H1 (cell line): ENCODE results near the gene HDHD3. TPM values are rescaled to one million over a fixed set of nuclear protein-coding genes. Genes with fewer than 3 reads are reported as not detected.
"Not testable (repeated sequence)": the region's sequence is repeated elsewhere in the genome, so short reads cannot be mapped to it uniquely, and the experiment has no call there.

Experiments used
- CTCF ChIA-PET: fragments of 300-600 bp; sonication (Branson Sonifier 250); formaldehyde crosslinking; loops from one replicate; lab custom pipeline; 2021; ENCODE audit not compliant: partially characterized antibody; lab: Charles Lee
- POLR2A ChIA-PET: fragments of 300-600 bp; sonication (Branson Sonifier 250); formaldehyde crosslinking; loops from one replicate; lab custom pipeline; 2021; ENCODE audit warnings: inconsistent platforms; ENCODE audit not compliant: partially characterized antibody; lab: Charles Lee
- DNase-seq, 2 experiments: peaks; one replicate each; pipeline versions ENCODE4 v3.0.0 to v3.0.0-alpha.2; 2010 to 2022; ENCODE audit warnings: low spot score in 2 of 2, low read depth in 1 of 2, mixed read lengths in 1 of 2
- FAIRE-seq: peaks from 2 replicates; lab custom pipeline; 2011; peaks lifted over from hg19 to GRCh38; lab: Jason Lieb, UNC
- H2AFZ ChIP-seq: 2 replicates; pipeline ENCODE4 v1.8.1; 2012; ENCODE audit warnings: low read length, inconsistent platforms
- H2AK5ac ChIP-seq: 2 replicates; pipeline ENCODE4 v1.6.1; 2013; ENCODE audit warnings: low read depth, low read length
- H2BK120ac ChIP-seq: replicated peaks from 2 replicates; pipeline ENCODE3; 2013; ENCODE audit warnings: low read depth, low read length, inconsistent platforms
- H2BK12ac ChIP-seq: 2 replicates; pipeline ENCODE4 v1.6.1; 2013; ENCODE audit warnings: low read depth, low read length
- H2BK15ac ChIP-seq: 2 replicates; pipeline ENCODE4 v1.6.1; 2013; ENCODE audit warnings: low read length
- H2BK20ac ChIP-seq: 2 replicates; pipeline ENCODE4 v1.6.1; 2013; ENCODE audit warnings: low read length
- H2BK5ac ChIP-seq: 2 replicates; pipeline ENCODE4 v1.6.1; 2013; ENCODE audit warnings: low read depth, low read length
- H3K14ac ChIP-seq: 2 replicates; pipeline ENCODE4 v1.6.1; 2013; ENCODE audit warnings: inconsistent platforms; ENCODE audit not compliant: insufficient read length
- H3K18ac ChIP-seq: 2 replicates; pipeline ENCODE4 v1.6.1; 2013; ENCODE audit warnings: low read length; ENCODE audit errors: extremely low read depth
- H3K23ac ChIP-seq: 2 replicates; pipeline ENCODE4 v1.6.1; 2013; ENCODE audit warnings: inconsistent platforms; ENCODE audit not compliant: insufficient read length
- H3K23me2 ChIP-seq: 2 replicates; pipeline ENCODE4 v1.6.1; 2013; ENCODE audit warnings: low read depth, low read length
- H3K27ac ChIP-seq: 2 replicates; pipeline ENCODE4 v1.6.1; 2011; ENCODE audit warnings: low read depth, low read length, inconsistent platforms
- H3K27me3 ChIP-seq, 4 experiments: replicated peaks in 1 of 4; 1 replicate in 1 of 4; 2 replicates in 3 of 4; pipeline versions ENCODE4 v1.6.1 to v1.8.1; 2011 to 2013; ENCODE audit warnings: low read length in 3 of 4, mild to moderate bottlenecking in 3 of 4, inconsistent platforms in 2 of 4, mixed read lengths in 2 of 4, moderate library complexity in 1 of 4; ENCODE audit not compliant: control insufficient read depth in 3 of 4, insufficient read depth in 3 of 4; ENCODE audit errors: extremely low read depth in 1 of 4
- H3K36me3 ChIP-seq, 4 experiments: 2 replicates each; pipeline versions ENCODE4 v1.6.1 to v1.8.1; 2011 to 2013; ENCODE audit warnings: mild to moderate bottlenecking in 4 of 4, low read length in 3 of 4, moderate library complexity in 2 of 4, control low read depth in 1 of 4, inconsistent platforms in 1 of 4; ENCODE audit not compliant: insufficient read depth in 4 of 4, control insufficient read depth in 2 of 4
- H3K4ac ChIP-seq: replicated peaks from 2 replicates; pipeline ENCODE3; 2013; ENCODE audit warnings: low read length, low read depth, mixed read lengths, inconsistent platforms; ENCODE audit not compliant: insufficient read length
- H3K4me1 ChIP-seq, 4 experiments: replicated peaks in 1 of 4; 1 replicate in 1 of 4; 2 replicates in 3 of 4; pipeline versions ENCODE4 v1.6.1 to v1.8.1; 2011 to 2013; ENCODE audit warnings: low read length in 3 of 4, inconsistent platforms in 2 of 4, mixed read lengths in 1 of 4; ENCODE audit not compliant: insufficient read depth in 4 of 4, control insufficient read depth in 3 of 4
- H3K4me2 ChIP-seq, 2 experiments: 2 replicates each; pipeline versions ENCODE4 v1.6.1 to v1.8.1; 2011 to 2013; ENCODE audit warnings: low read depth in 2 of 2, low read length in 2 of 2, control low read depth in 1 of 2, inconsistent platforms in 1 of 2, mild to moderate bottlenecking in 1 of 2; ENCODE audit not compliant: insufficient read depth in 1 of 2
- H3K4me3 ChIP-seq, 4 experiments: fragments of 200-600, 300-600 bp in 1 of 4; sonication (generic), shearing (Covaris generic), sonication (Bioruptor Twin) in 1 of 4; 2 replicates each; pipeline versions ENCODE4 v1.5.1 to v1.8.1; 2011 to 2016; ENCODE audit warnings: low read length in 4 of 4, low read depth in 3 of 4, control low read depth in 2 of 4, inconsistent platforms in 2 of 4, mild to moderate bottlenecking in 2 of 4, mixed read lengths in 1 of 4, moderate library complexity in 1 of 4; ENCODE audit not compliant: insufficient read depth in 2 of 4; ENCODE audit errors: extremely low read depth in 1 of 4
- H3K56ac ChIP-seq: replicated peaks from 2 replicates; pipeline ENCODE3; 2013; ENCODE audit warnings: low read depth, mild to moderate bottlenecking, mixed read lengths, low read length, inconsistent platforms; ENCODE audit not compliant: insufficient read length
- H3K79me1 ChIP-seq: 2 replicates; pipeline ENCODE4 v1.6.1; 2013; ENCODE audit warnings: low read depth, low read length, control low read depth
- H3K79me2 ChIP-seq, 2 experiments: 2 replicates each; pipeline versions ENCODE4 v1.6.1 to v1.8.1; 2012 to 2013; ENCODE audit warnings: low read length in 2 of 2, mild to moderate bottlenecking in 2 of 2, inconsistent platforms in 1 of 2; ENCODE audit not compliant: insufficient read depth in 2 of 2, control insufficient read depth in 1 of 2
- H3K9ac ChIP-seq, 4 experiments: replicated peaks in 1 of 4; 1 replicate in 1 of 4; 2 replicates in 3 of 4; pipeline versions ENCODE4 v1.6.1 to v1.8.1; 2011 to 2013; ENCODE audit warnings: low read depth in 3 of 4, low read length in 3 of 4, control low read depth in 2 of 4, mild to moderate bottlenecking in 2 of 4, moderate library complexity in 2 of 4, inconsistent platforms in 1 of 4; ENCODE audit errors: extremely low read depth in 1 of 4
- H3K9me3 ChIP-seq, 2 experiments: 2 replicates each; pipeline versions ENCODE4 v1.6.1 to v1.8.1; 2012 to 2013; ENCODE audit warnings: mild to moderate bottlenecking in 2 of 2, moderate library complexity in 2 of 2, control low read depth in 1 of 2, inconsistent platforms in 1 of 2, low read depth in 1 of 2, low read length in 1 of 2, mixed read lengths in 1 of 2; ENCODE audit not compliant: insufficient read depth in 2 of 2
- H4K20me1 ChIP-seq, 2 experiments: replicated peaks in 1 of 2; 2 replicates each; pipeline versions ENCODE3 to v1.8.1; 2011 to 2013; ENCODE audit warnings: inconsistent platforms in 2 of 2, low read length in 2 of 2, mild to moderate bottlenecking in 1 of 2; ENCODE audit not compliant: insufficient read depth in 2 of 2, control insufficient read depth in 1 of 2
- H4K5ac ChIP-seq: 2 replicates; pipeline ENCODE4 v1.6.1; 2013; ENCODE audit warnings: low read length, low read depth, mixed read lengths, inconsistent platforms; ENCODE audit not compliant: insufficient read length
- H4K8ac ChIP-seq: 2 replicates; pipeline ENCODE4 v1.8.0; 2013; ENCODE audit warnings: mild to moderate bottlenecking, moderate library complexity, low read length, inconsistent platforms; ENCODE audit not compliant: insufficient read depth; ENCODE audit errors: extremely low read depth
- H4K91ac ChIP-seq: replicated peaks from 2 replicates; pipeline ENCODE3; 2013; ENCODE audit warnings: low read length, mixed read lengths, inconsistent platforms; ENCODE audit not compliant: insufficient read length
- WGBS, 2 experiments: shearing (Covaris generic) in 1 of 2; methylation state at CpG; one replicate each; pipeline versions ENCODE4 v1.1.6 to v1.1.7; 2013 to 2015; ENCODE audit warnings: low lambda C conversion rate in 2 of 2, mixed read lengths in 2 of 2, inconsistent platforms in 1 of 2, low coverage in 1 of 2, missing lambda C conversion rate in 1 of 2; ENCODE audit not compliant: insufficient replicate concordance in 2 of 2, insufficient coverage in 1 of 2, insufficient read length in 1 of 2; ENCODE audit errors: extremely low coverage in 1 of 2, missing lambda C conversion rate in 1 of 2; 5-methylcytosine and 5-hydroxymethylcytosine counted together
- polyA plus RNA-seq, 7 experiments: library from polyadenylated mRNA; depleted of rRNA in 3 of 7; stranded (reverse) in 5 of 7; unstranded in 2 of 7; fragments of >200 nt in 5 of 7; fragments of 200-250 nt in 2 of 7; gene quantifications; 1 replicate in 5 of 7; 2 replicates in 1 of 7; 4 replicates in 1 of 7; pipeline versions ENCODE4 v1.2.1 to v1.2.3, GENCODE V29; 2011 to 2013; ENCODE audit warnings: missing spikeins in 2 of 7, mixed read lengths in 2 of 7
- total RNA-seq: library from RNA; stranded (reverse); fragmentation: NEBNext Ultra II Directional; extraction: Animal tissue kit (Norgen Biotek cat#: 25700); gene quantifications from 2 replicates; pipeline ENCODE4 v1.2.1, GENCODE V29; 2021

Gene HDHD3
- total and polyA plus RNA-seq, 2 of the 8 experiments (the other 6 are each of a cell fraction or from before 2014, with no cell fraction given): 12.1 to 25.3 TPM

DNA sequence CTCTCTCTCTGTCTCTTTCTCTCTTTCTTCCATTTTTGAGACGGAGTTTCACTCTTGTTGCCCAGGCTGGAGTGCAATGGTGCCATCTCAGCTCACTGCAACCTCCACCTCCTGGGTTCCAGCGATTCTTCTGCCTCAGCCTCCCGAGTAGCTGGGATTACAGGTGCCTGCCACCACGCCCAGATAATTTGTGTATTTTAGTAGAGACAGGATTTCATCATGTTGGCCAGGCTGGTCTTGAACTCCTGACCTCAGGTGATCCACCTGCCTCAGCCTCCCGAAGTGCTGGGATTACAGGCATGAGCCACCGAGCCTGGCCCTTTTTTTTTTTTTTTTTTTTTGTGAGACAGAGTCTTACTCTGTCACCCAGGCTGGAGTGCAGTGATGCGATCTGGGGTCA is 4.7 kb upstream of the HDHD3 start:
- not testable (repeated sequence) for H3K4me1 ChIP-seq, FAIRE-seq, H3K9me3 ChIP-seq

More for the DNA sequence above, 4.7 kb upstream of the HDHD3 start:
- H3K27me3 ChIP-seq, H3K79me1 ChIP-seq, H3K36me3 ChIP-seq, H4K5ac ChIP-seq, H3K27ac ChIP-seq, H2BK20ac ChIP-seq, H3K23ac ChIP-seq, H2BK12ac ChIP-seq, DNase-seq, H4K8ac ChIP-seq, H3K18ac ChIP-seq, H2BK120ac ChIP-seq, H3K56ac ChIP-seq, H4K20me1 ChIP-seq, H2BK5ac ChIP-seq, H3K4me3 ChIP-seq, H3K4me2 ChIP-seq, CTCF ChIA-PET, H3K14ac ChIP-seq, H2AFZ ChIP-seq, H3K79me2 ChIP-seq, H3K9ac ChIP-seq, H2AK5ac ChIP-seq, H2BK15ac ChIP-seq, H4K91ac ChIP-seq, H3K23me2 ChIP-seq, H3K4ac ChIP-seq: not testable (repeated sequence)
- POLR2A ChIA-PET: interaction anchor here (1.6 kb wide), 1 partner anchor 29 kb away, joined by 3 read pairs; the partner anchor contains the start of genes C9orf43 and POLE3
- 90% methylated on average over 6 of the region's 7 CpGs; no CpG with 5 or more reads in 1 of the 2 experiments for WGBS, 2 experiments
